HT1080 (cell line): Measurements from ENCODE around the gene PPFIA2. TPM values are rescaled to one million over a fixed set of nuclear protein-coding genes. Genes with fewer than 3 reads are reported as not detected.
"Not testable (repeated sequence)": the region's sequence is repeated elsewhere in the genome, so short reads cannot be mapped to it uniquely, and the experiment has no call there.

Source experiments
- DNase-seq: peaks from one replicate; pipeline ENCODE4 v3.0.0-alpha.2; 2015; ENCODE audit warnings: low read depth
- total RNA-seq: library from RNA; depleted of rRNA; stranded (reverse); fragments of >200 nt; shearing (Covaris generic); gene quantifications from 2 replicates; pipeline ENCODE4 v1.2.3, GENCODE V29; 2014

Gene PPFIA2
- total RNA-seq, 1 experiment from 2014 or later = 1.8 TPM

- DNase-seq = no peak
Measured at GRCh38 chr12:81670759-81671158, 88.4 kb downstream of the PPFIA2 start.

- peak; percentile 98 for DNase-seq
Measured at GRCh38 chr12:81668475-81668874, 90.7 kb downstream of the PPFIA2 start.

GRCh38 chr12:81659310-81659709 is 99.8 kb downstream of the PPFIA2 start:
- not testable (repeated sequence) for DNase-seq

GRCh38 chr12:81644503-81644902 is 114.6 kb downstream of the PPFIA2 start:
- peak; percentile 45 for DNase-seq

DNA sequence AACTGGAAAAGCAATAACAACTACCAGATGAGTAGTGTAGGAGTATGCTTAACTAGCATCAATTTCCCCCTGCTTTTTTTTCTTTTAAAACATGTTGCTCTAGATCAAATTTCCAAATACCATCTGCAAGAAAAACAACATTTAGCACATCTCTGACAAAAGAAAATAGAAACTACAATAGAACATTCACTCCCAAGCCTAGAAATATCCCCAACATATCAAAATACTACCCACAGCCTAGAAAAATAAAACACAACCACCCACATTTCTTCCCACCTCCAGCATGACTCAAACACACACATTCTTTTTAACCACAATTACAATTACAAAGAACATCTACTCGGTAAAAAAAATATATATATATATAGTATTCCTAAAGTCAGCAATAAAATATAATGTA is 120.0 kb downstream of the PPFIA2 start:
- DNase-seq = peak; percentile 61

- no peak for DNase-seq
Measured at GRCh38 chr12:81633127-81633526, 126.0 kb downstream of the PPFIA2 start.

- peak; percentile 57 for DNase-seq
Measured at GRCh38 chr12:81627336-81628189, 131.6 kb downstream of the PPFIA2 start.

DNA sequence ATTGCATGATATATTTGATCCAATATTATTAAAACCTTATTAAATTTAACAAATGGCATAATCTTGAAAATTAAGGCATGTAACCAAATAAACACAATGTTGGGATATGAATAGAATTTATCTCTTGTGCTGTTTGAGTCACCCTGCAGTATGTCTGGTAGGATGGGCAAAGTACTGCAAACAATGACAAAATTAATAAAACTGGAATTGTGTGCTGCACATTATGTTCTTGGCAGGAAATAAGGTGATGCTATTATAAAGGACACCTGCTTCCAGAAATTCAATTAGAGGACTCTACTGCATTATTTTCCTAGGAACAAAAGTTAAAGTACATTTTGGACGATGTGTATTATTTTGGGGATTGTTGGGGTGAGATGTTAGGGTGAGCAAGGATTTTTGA is 132.7 kb downstream of the PPFIA2 start:
- DNase-seq = no peak

GRCh38 chr12:81617915-81618314 is 141.2 kb downstream of the PPFIA2 start:
- DNase-seq = no peak

GRCh38 chr12:81615026-81615588 is 144.0 kb downstream of the PPFIA2 start:
- peak; percentile 2 for DNase-seq

DNA sequence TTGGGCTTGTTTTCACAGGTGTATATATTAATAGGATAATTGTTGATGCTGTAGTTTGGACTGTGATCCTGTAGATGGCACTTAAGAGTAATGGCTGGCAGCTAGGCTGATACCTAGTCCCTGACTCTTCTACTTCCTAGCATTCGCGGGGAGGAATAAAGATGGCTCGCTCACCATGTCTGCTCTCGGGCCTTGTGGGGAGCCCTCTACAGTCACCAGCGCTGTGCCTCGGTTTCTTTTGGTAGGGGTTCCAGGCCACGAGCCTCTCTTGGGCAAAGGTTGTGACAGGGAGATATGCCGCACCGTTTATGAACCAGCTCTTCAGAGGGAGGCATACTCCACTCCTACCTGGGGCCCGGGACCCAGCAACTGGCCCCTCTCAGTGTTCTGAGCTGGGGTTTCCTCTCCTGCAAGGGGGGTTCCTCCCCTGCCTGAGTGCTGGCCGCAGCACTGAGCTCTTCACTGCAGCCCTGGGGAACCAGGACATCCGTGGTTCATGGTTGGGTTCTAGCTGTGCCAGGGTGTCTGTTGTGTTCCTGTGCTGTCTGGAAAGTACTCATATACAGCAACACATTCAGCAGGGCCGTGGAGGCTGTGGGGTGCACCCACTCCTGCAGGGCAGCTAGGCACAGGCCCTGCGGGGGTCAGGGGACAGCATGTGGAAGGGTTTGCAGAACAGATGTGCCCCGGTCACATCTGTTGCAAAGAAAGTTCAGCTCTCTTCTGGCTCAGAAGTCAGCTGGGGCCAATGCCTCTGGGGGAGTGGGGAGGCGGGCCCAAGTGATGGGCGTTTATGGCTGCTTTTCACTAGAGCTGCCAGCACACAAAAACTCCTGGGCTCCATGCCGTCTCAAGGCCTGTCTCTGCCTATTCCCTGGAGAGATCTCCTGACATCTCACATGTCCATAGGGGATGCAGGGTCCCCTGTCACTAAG is 147.9 kb downstream of the PPFIA2 start:
- peak; percentile 4 for DNase-seq

DNA sequence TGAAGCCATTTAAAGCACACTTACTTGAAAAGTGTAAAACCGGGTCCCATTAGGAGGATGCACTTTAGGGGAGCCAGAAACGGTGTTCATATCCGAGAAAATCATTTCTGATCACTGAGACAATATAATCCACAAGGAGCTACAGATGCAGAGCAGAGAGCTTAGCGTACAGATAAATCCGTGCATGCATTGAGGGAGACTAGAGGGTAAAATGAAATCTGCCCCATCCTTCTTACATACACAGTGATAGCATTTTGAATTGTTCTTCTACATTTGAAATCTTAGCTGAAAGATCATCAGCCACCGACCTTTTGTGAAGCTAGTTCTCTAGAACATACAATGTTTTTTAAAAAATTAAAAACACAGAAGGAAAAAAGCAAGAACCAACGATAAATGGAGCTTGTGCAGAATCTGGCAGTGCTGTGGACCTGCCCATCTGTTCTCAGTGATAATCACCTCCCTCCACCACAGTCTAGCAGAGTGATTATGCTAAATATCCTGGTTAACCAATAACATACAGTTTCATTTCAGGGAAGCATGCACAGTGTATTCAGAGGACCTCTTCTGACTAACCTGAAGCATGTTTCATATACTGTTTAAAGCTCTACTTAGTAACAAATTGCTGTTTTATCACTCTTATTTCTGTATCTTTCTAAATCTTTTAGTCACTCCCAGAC is 161.1 kb downstream of the PPFIA2 start:
- no peak for DNase-seq

- no peak for DNase-seq
Measured at GRCh38 chr12:81596558-81596957, 162.6 kb downstream of the PPFIA2 start.

GRCh38 chr12:81591256-81591655 is 167.9 kb downstream of the PPFIA2 start:
- DNase-seq = no peak

DNA sequence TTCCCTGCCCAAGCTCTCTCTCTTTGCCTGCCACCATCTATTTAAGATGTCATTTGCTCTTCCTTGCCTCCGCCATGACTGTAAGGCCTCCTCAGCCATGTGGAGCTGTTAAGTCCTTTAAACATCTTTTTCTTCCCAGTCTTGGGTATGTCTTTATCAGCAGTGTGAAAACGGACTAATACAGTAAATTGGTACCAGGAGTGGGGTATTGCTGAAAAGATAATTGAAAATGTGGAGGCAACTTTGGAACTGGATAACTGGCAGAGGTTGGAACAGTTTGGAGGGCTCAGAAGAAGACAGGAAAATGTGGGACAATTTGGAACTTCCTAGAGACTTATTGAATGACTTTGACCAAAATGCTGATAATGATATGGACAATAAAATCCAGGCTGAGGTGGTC is 168.4 kb downstream of the PPFIA2 start:
- DNase-seq = not testable (repeated sequence)

GRCh38 chr12:81588235-81589008 is 170.7 kb downstream of the PPFIA2 start:
- no peak for DNase-seq

- DNase-seq = no peak
Measured at GRCh38 chr12:81585787-81586186, 173.4 kb downstream of the PPFIA2 start.

- DNase-seq = no peak
Measured at GRCh38 chr12:81573228-81573627, 185.9 kb downstream of the PPFIA2 start.

DNA sequence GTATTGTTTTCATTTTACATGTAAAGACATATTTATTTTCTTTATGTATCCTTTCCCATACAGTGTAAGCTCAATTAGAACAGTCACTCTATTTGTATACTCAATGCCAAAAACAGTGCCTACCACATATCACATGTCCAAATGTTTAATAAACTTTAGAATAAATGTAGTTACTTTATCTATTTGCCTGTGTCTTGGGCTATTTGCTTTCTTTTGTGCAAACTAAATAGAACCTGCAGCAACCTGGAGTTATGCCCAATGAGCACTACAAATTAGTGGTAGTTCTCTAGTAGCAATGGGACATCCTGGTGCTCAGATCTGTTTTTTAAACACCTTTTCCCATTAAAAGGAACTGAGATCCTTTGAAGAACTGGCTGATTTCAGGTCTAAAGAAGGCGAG is 186.7 kb downstream of the PPFIA2 start:
- DNase-seq = no peak

GRCh38 chr12:81570234-81570633 is 188.9 kb downstream of the PPFIA2 start:
- no peak for DNase-seq
